ENCODE results near the gene GNPTG. TPM values are rescaled to one million over a fixed set of nuclear protein-coding genes. Genes with fewer than 3 reads are reported as not detected.

The GNPTG gene
- total RNA-seq, 1 experiment from 2014 or later: 54.4 TPM

DNA sequence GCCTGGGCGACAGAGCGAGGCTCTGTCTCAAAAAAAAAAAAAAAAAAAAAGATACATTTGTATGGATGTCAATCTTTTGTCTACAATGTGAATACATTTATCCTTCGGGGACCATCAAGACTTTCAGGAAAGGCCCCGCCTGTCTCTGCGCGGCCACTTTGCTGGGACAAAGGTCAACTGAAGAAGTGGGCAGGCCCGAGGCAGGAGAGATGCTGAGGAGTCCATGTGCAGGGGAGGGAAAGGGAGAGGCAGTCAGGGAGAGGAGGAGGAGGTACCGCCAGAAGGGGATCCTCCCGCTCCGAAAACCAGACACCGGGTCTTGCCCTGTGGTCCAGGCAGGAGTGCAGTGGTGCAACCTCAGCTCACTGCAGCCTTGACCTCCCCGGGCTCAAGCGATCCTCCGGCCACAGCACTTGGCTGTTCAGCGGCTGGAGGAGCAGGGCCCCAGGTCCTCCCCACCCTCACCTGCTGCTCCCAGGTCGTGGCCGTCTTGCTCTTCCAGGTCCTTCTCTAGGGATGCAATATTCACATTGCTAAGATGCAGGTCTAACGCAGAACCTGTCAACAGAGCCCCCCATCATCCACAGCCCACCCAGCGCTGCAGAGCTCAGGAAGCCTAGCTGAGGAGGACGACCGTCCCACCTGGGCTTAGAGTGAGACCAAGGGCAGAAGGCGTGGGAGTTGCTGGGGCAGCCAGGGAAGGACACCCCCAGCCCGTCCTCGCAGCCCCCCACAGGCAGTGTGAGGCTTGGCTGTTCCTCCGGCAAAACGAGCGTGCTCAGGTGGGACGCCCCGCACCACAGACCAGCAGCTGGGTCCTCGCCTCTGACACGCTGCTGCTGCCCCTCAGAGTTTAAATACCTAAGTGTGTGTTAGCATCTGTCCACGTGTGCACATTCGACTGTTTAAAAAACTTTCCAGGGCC, 19.6 kb downstream of the GNPTG start:
- no peak for DNase-seq (ENCODE audit: low read depth)

DNA sequence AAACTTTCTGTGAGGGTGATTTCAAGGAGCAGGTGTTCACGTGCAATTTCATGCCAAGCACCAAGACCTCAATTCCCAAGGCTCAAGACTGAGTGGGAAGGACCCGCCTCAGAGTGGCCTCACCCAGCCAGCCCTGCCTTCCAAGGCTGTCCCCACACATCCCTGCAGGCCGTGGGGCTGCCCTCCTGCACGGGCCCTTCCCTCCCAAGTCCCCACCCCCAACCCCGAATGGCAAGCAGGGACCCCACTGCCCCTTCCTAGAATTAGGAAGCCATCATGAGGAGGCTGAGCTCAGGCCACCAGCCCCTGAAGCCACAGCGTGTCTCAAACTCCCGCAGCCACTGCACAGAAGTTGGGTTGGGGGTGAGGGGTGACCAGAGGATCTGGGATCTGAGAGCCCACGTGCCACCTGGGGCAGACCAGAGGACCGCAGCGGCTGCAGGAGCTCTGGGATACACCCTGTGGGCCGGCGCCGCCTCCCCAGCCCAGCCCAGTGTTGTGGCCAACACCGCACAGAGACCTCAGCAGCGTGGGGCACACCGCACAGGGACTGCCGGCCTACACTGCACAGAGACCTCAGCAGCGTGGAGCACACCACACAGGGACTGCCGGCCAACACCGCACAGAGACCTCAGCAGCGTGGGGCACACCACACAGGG, 20.7 kb downstream of the GNPTG start:
- peak; percentile 30 for DNase-seq (ENCODE audit: low read depth)

DNA sequence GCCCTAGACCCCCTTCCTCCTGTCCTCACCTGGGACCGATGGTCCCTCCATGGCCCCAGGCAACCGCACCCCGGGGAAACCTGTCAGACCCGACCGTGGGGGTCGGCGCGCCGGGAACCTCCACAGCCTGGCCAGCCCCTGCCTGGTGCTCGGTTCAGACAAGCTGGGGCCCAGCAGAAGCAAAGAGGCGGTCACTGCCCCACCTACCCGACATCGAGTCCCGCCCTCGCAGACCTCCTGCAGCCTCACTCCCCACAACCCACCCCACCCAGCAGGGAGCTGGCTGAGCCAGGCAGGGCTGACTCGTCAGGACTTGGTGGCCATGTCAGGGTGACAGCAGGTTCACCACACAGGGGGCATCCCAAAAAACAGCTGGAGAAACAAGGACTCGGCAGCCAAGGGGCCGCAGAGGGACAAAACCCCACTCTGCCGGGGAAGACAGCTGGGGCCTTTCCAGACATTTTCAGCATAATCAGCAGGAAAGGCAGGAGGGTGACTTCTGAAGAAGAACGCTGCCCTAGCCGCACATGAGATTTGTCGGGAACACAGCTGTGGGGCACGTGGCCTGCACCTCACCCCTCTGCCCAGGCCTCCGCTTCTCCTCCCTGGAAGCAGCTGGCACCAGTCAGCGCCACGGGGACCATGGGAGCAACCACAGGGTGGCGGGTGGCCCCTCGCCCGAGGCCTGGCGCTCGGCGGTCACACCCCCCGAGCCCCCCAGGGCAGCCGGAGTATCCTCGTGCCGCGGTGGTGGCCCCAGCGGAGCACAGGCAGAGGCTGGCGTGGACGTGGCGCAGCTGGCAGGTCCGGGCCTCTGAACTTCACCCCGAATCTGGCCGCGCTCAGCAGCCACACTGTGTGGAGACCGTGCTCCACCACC, 22.9 kb downstream of the GNPTG start:
- DNase-seq (ENCODE audit: low read depth): peak; percentile 66

DNA sequence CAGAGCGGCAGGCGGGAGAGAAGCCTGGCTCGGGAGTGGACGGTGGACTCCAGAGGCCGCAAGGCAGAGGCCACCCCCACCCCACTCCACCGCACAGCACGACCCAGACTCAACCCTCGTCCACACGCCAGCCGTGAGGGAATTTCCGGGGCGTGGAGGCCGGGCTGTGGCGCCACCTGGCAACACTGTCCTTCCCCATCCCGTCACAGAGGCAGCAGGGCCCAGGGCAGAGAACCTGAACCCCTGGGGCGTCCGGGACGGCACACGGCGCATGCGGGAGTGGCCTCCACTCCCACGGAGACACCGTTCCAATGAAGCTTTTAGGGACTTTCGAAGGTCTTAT, 23.5 kb downstream of the GNPTG start:
- DNase-seq (ENCODE audit: low read depth): no peak

DNA sequence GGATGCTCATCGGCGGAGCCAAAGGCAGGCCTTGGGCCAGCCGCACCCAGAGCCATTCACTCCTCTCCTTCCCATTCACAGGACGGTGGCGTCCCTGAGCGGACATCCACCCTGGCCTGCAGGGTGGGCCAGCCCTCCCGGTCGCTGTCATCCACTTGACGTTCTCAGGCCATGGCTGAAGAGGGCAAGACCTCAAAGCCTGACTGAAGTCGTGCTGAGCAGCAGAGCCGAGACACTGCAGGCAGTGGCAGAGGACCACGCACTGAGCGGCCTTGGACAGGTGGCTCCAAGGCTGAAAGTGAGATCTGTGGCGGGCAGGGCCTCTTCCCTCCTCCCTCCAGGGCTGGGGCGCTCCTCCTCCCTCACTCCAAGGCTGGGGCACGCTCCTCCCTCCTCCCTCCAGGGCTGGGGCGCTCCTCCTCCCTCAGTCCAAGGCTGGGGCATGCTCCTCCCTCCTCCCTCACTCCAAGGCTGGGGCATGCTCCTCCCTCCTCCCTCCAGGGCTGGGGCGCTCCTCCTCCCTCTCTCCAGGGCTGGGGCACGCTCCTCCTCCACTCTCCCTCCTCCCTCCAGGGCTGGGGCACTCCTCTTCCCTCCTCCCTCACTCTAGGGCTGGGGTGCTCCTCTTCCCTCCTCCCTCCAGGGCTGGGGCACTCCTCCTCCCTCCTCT, 24.1 kb downstream of the GNPTG start:
- no peak for DNase-seq (ENCODE audit: low read depth)

DNA sequence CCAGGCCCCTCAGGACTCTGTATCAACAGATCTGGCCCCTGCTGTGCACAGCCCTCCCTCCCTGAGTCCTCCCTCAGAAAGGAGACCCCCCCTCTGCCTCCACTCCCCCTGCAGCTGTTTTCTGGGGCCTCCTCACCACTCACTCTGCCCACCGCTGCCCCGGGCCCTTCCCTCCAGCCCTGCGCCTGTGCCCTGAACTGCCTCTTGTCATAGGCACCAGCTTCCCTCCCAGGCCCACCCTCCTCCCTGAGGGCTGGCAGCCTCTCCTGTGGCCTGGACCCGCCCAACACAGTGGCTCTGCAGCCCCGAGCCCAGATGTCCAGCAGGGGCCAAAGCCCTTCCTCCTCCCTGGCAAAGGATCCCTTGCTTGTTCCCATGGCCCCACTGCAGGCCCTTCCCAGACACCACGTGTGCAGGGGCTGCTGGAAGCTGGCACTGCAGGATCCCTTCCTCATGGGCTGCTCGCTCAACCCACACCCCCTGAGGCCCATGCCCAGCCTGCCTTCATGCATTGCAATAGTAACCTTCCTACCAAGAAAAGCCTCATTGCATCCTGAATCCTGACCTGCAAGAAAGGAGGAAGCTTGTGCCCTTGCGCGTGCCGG, 25.8 kb downstream of the GNPTG start:
- DNase-seq (ENCODE audit: low read depth): no peak

DNA sequence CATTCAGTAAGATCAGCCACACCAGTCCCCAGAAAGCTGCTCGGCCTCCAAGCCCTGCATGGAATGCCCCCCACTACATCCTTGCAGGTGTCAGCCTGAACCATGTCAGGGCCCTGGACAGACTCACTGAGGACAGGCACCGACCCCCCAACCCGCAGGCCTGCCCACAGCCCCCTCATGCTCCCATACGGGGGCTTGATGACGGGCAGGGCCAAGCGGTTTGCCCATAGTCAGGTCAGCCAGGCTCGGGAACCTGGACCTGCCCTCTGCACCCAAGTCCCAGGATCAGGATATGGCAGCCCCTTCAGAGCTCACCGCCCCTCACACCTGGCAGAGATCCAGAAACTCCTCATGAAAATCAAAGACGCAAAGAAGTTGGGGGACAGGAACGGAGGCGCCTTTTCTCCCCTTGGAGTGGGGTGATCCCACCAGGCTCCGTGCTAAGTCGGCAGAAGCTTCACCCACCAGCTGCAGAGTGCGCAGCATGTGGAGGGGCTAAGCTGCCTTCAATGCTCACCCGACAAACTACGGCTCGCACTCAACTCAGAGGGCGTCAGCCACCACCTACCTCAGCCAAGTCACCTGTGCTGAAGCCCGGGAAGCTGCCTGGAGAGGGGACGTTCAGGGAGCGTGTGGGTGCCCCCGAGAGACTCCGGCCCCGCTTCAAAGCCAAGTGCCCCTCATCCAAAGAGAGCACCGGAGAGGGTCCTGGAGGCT, 26.5 kb downstream of the GNPTG start:
- DNase-seq (ENCODE audit: low read depth): no peak

DNA sequence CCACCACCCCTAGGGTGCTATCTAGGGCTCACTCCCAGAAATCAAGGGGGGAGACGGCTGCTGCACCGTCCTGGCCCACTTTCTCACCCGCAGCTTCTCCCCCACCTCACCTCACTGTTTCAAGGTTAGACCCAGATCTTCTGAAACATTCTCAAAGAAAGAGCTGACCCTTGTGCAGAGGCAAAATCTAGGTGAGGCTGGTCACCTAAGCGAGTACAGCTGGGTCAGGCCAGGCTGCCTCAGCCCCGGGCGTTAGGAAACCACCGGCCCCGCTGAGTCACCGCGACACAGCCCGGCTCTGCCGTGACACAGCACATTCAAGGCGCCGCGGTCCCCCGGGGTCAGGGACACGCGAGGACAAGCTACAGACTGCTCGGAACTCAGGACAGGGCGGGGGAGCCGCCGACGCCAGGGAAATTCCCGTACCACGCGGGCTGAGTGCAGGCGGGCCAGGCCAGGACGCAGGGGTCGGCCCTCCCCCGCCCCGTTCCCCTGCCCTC, 27.1 kb downstream of the GNPTG start:
- peak; percentile 66 for DNase-seq (ENCODE audit: low read depth)

DNA sequence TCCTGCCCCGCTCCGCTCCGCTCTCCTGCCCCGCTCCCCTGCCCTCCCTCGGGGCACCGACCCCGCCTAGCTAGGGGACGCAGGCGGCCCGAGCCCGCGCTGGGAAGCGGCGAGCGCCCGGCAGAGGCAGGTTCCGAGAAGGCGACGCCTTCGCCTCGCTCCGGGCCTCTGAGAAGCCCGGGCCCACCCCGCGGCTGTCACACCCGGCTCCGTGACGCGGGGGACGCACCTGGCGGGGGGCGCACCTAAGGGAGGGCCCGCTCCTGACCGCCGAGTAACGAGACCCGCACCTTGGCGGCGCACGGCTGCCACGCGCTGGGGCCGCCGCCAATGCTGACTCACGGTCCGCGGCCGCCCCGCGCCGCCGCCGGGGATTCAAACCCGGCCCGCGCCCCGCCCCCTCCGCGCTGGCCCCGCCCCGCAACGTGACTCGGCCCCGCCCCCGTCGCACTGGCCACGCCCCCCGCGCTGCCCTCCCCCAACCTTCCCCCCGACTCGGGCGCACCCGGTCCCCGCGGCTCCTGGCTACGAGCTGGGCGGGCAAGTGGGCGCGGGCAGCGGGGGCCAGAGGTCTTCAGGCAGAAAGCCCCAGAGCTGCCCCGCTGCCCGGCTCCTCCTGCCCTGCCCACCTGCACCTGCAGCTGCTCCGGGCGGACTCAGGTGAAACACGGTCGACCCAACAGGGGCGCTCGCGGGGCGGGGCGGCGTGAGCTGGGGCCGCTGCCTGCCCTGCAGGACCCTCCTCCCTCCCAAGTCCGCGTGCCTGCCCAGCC, 27.8 kb downstream of the GNPTG start:
- peak; percentile 34 for DNase-seq (ENCODE audit: low read depth)

DNA sequence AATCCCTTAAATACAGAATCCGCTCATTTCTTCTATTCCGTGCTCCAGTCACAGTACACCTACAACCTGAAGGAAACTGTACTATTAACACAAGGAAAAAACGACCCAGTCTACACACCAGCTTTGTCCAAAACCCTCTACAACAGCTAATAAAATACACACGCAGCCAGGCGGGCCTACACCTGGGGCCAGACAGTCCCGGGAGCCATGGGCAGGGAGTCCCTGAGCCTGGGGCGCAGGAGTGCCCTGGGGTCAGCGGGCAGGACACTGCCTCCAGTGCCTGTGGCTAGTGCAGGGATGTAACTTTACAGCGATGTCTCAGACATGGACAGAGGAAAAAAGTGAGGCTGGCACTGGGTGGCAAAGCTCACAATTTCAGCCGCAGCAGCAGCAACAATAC, 28.5 kb downstream of the GNPTG start:
- no peak for DNase-seq (ENCODE audit: low read depth)

DNA sequence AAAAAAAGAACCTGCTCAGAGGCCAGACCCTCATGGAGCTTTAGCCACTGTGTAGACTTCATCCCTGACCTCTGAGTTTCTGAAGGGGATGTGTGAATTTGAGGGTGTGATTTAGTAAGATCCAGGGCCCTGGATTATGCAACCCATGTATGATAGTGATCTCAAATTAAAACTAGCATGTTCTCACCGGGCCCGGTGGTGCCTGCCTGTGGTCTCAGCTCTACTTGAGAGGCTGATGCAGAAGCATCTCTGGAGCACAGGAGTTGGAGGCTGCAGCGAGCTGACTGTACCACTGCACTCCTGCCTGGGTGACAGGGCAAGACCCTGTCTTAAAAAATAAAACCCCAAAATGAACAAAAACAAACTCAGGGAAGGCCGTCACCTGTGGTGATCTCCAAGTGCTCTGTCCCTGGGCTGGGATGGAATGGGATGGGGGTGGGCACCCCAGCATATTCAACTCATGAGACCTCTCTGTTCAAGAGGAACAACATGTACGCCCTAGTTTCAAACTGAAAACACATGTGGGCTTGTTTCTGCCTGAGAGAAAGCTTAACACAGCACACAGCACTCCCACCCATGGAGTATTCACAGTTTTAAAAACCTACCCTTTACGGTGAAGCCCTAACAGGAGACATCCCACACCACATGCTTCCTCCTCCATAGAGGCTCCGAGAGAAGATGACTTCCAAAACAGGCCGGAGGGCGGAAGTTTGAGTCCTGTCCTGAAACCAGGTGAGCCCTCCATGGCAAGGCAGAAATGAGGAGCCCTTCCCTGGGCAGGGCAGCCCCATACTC, 30.1 kb downstream of the GNPTG start:
- DNase-seq (ENCODE audit: low read depth): no peak

DNA sequence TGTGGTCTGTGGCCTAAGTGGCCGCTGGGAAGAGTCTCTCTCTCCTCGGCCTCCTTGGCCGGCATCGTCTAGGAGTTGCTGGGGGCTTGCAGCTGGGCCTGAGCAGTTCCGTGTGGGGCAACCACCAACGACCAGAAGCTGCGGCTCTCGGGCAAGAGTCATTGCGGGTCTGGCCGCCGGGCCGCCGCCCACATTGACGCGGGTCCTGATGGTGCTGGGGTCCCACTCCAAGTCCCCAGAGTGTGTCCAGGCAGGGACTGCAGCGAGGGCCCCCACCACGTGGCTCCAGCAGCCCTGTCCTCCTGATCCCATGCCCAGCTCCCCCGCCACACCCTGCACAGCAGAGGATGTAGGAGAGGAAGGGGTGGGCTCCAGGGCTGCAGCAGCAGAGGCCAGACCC, 31.8 kb downstream of the GNPTG start:
- no peak for DNase-seq (ENCODE audit: low read depth)

DNA sequence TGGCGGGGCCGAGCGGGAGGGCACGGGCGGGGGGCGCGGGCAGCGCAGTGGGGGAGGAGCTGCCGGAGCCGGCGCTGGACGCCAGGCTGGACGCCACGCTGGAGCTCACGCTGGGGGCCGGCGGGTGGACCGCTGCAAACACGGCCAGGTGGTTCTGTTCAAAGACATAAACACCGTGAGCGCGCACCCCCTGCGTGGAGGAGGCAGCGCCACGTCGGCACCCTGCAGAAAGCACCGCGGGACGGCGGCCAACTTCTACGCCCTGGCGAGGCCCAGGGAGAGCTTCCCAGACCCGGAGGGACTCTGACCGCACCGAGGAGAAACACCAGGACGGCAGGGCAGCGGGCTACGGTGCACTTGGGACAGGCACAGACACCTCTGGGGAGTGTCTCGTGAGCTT, 33.5 kb downstream of the GNPTG start:
- DNase-seq (ENCODE audit: low read depth): no peak

DNA sequence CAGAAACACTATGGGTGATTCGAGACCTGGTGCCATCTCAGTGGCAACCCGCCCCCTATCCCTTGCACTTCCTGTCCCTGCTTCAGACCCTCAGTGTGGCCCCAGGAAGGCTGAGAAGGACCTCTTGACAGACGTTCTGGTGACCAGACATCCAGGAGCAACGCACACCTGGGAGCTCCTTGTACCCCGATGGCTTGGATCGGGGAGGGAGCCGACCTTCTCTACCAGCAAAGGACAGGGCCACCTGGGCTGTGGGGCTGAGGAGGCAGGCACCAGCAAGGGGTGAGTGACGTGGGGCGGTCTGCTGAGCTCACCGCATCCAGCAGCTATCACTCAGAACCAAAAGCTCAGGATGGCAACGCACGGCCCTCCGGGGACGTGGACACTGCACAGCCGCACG, 35.6 kb downstream of the GNPTG start:
- no peak for DNase-seq (ENCODE audit: low read depth)

DNA sequence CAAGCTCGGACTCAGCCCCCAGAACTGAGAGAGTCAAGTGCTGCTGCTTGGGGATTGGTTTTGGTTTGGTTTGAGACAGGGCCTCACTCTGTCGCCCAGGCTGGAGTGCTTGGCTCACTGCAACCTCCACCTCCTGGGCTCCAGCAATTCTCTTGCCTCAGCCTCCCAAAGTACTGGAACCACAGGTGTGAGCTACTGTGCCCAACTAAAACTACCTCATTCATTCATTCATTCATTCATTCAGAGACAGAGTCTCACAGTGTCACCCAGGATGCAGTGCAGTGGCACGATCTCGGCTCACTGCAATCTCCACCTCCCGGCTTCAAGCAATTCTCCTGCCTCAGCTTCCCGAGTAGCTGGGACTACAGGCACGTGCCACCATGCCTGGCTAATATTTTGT, 38.0 kb downstream of the GNPTG start:
- no peak for DNase-seq (ENCODE audit: low read depth)

DNA sequence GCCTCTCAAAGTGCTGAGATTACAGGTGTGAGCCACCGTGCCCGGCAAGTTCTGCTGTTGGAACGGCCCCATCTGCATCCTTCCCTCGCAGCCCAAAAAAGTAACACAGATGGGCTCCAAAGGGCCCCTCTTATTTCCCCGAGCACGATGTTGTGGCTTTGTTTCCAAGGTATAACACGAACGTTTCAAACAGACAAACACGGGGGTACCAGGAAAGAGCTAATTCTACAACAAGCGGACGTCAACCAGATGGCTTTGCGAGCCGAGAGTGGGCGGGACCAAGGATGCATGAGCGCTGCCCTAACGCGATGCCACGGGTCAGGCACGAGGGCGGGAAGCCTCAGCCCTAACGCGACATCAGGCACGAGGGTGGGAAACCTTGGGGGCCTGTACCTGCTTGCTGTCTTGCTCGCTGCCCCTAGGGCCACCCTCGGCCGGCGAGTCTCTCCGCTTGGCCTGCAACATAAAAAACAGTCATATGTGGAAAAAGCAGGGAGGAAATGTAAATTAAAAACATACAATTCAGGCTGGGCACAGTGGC, 38.6 kb downstream of the GNPTG start:
- DNase-seq (ENCODE audit: low read depth): no peak

DNA sequence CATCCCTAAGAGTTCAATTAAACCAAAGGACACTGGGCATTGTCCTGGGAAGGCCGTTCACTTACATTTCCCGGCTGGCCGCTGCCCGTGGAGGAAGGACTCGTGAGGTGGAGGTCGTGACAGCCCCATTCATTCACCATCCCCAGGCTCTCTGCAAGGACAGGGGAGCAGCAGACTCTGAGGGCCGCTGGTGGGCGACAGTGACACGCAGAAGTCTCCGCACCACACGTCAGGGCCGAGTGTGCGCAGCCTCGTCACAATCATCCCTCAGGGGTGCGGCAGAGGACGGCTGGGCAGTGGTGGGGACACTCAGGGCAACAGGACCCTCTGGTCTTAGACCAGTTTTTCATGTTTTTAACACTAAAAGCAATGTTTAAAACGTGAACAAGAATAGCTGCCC, 41.1 kb downstream of the GNPTG start:
- DNase-seq (ENCODE audit: low read depth): no peak

DNA sequence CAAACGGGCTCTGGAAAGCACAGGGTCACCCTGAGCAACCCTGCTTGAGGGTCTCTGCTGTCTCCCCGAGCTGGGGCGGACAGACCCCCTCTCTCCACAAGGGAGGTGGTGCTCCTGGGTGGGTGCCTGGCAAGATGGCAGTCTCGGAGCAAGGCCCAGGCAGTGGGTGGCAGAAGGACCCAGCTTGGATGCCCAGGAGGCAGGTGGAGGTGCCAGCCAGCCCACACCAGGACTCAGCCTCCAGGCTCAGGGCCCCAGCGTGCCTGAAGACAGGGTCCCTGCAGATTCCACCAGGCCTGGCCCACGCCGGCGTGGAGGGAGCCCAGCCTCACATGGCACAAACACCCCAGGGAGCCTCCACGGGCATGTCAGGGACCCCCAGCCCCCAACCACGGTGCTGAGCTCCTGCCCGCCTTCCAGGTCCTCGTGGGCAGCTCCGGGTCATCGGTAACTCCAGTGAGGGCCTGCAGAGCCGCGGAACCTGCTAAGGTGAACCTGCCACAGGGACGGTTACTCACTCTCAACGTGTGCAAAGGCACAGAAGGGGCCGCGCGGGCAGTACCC, 42.0 kb downstream of the GNPTG start:
- no peak for DNase-seq (ENCODE audit: low read depth)

Data from LHCN-M2 (cell line).